Measurements from ENCODE around the gene BLOC1S2. TPM values are rescaled to one million over a fixed set of nuclear protein-coding genes. Genes with fewer than 3 reads are reported as not detected.

BLOC1S2 gene
- total RNA-seq, 1 experiment from 2014 or later: 54.1 TPM

- POLR2A ChIA-PET: interaction anchor here (0.6 to 0.7 kb wide), 2 partner anchors 13 to 31 kb away, joined by 3 to 4 read pairs; partner anchors contain the start of gene SCD
Observed at GRCh38 chr10:100333661-100334440, 47.4 kb upstream of the BLOC1S2 start.

GRCh38 chr10:100333106-100333505 is 46.6 kb upstream of the BLOC1S2 start:
- DNase-seq (ENCODE audit: low spot score) (no peak), ATAC-seq (peak; percentile 58)
- ChIA-PET POLR2A (no interaction called here), CTCF (interaction anchor here (0.6 to 1.4 kb wide), 4 partner anchors 29 to 183 kb away, joined by 3 to 4 read pairs (median 3); no protein-coding TSS in a partner anchor)
- Mint-ChIP-seq H3K4me1 (peaks cover 2% of the 10 kb centered on the region; the same call in 1 of the 2 replicates), H3K27me3 (ENCODE audit: low read depth) (peaks cover 36% of the 10 kb centered on the region), H3K9me3 (no peaks in the 10 kb centered on the region), H3K4me3 (no peak overlapping the region), H3K27ac (no peak overlapping the region), H3K36me3 (no peaks in the 10 kb centered on the region)
- TF ChIP-seq PREB (CRISPR knock-in tag; IDR thresholded peaks at IDR 0.05; ENCODE audit: borderline replicate concordance): no peak
- TF ChIP-seq MLX (CRISPR knock-in tag; IDR thresholded peaks at IDR 0.05): no peak
- no peak for TF ChIP-seq RELA (CRISPR knock-in tag; IDR thresholded peaks at IDR 0.05; ENCODE audit: borderline replicate concordance)
- TF ChIP-seq PRDM15 (CRISPR knock-in tag; IDR thresholded peaks at IDR 0.05): no peak
- TF ChIP-seq TEAD1 (CRISPR knock-in tag; IDR thresholded peaks at IDR 0.05): no peak
- no peak for TF ChIP-seq MXD4 (CRISPR knock-in tag; IDR thresholded peaks at IDR 0.05; ENCODE audit: borderline replicate concordance)
- no peak for TF ChIP-seq FOXP1 (CRISPR knock-in tag; IDR thresholded peaks at IDR 0.05; ENCODE audit: borderline replicate concordance)
- no peak for TF ChIP-seq E2F5 (CRISPR knock-in tag; IDR thresholded peaks at IDR 0.05)
- TF ChIP-seq FOXK1 (CRISPR knock-in tag; IDR thresholded peaks at IDR 0.05): no peak
- no peak for TF ChIP-seq ZSCAN18 (CRISPR knock-in tag; IDR thresholded peaks at IDR 0.05)
- no peak for TF ChIP-seq TEAD4 (CRISPR knock-in tag; IDR thresholded peaks at IDR 0.05)
- no peak for TF ChIP-seq ZNF532 (CRISPR knock-in tag; IDR thresholded peaks at IDR 0.05; ENCODE audit: borderline replicate concordance)
- TF ChIP-seq FOXP4 (CRISPR knock-in tag; IDR thresholded peaks at IDR 0.05): no peak

More at GRCh38 chr10:100333661-100334440, 47.4 kb upstream of the BLOC1S2 start:
- no peak for DNase-seq (ENCODE audit: low spot score)
- Mint-ChIP-seq H3K27ac (no peak overlapping the region), H3K27me3 (ENCODE audit: low read depth) (peaks cover 32% of the 10 kb centered on the region), H3K4me3 (no peak overlapping the region), H3K9me3 (no peaks in the 10 kb centered on the region), H3K4me1 (peaks cover 6% of the 10 kb centered on the region), H3K36me3 (no peaks in the 10 kb centered on the region)
- CTCF ChIA-PET: interaction anchor here (1.1 to 1.4 kb wide), 2 partner anchors 30 to 148 kb away, joined by 3 to 4 read pairs; no protein-coding TSS in a partner anchor
- TF ChIP-seq NFE2L1 (CRISPR knock-in tag; IDR thresholded peaks at IDR 0.05) (no peak), ZSCAN18 (CRISPR knock-in tag; IDR thresholded peaks at IDR 0.05) (no peak), HMGA2 (CRISPR knock-in tag; IDR thresholded peaks at IDR 0.05) (no peak)
- no peak for ATAC-seq
